Measurements from ENCODE around the gene SYNJ2.

The SYNJ2 gene

GRCh38 chr6:158030380-158031300, 49.0 kb downstream of the SYNJ2 start:
- no peak for DNase-seq

GRCh38 chr6:158031381-158032353, 50.0 kb downstream of the SYNJ2 start:
- peak; percentile 83 for DNase-seq

- DNase-seq, result no peak
Observed at GRCh38 chr6:158032354-158032733, 50.7 kb downstream of the SYNJ2 start.

GRCh38 chr6:158033077-158033750, 51.6 kb downstream of the SYNJ2 start:
- no peak for DNase-seq

- no peak for DNase-seq
Observed at GRCh38 chr6:158033751-158034702, 52.4 kb downstream of the SYNJ2 start.

- no peak for DNase-seq
Observed at GRCh38 chr6:158036261-158036660, 54.6 kb downstream of the SYNJ2 start.

GRCh38 chr6:158037021-158037420, 55.4 kb downstream of the SYNJ2 start:
- no peak for DNase-seq

- DNase-seq, result no peak
Observed at GRCh38 chr6:158037771-158038170, 56.1 kb downstream of the SYNJ2 start.

- peak; percentile 2 for DNase-seq
Observed at GRCh38 chr6:158038291-158039177, 56.9 kb downstream of the SYNJ2 start.

- peak; percentile 1 for DNase-seq
Observed at GRCh38 chr6:158039178-158039557, 57.5 kb downstream of the SYNJ2 start.

GRCh38 chr6:158039571-158040050, 57.9 kb downstream of the SYNJ2 start:
- DNase-seq, result peak; percentile 15

- DNase-seq, result peak; percentile 50
Observed at GRCh38 chr6:158040051-158040803, 58.6 kb downstream of the SYNJ2 start.

- DNase-seq, result peak; percentile 8
Observed at GRCh38 chr6:158040804-158041347, 59.2 kb downstream of the SYNJ2 start.

- DNase-seq, result no peak
Observed at GRCh38 chr6:158041370-158041769, 59.7 kb downstream of the SYNJ2 start.

- DNase-seq, result no peak
Observed at GRCh38 chr6:158041788-158042187, 60.1 kb downstream of the SYNJ2 start.

GRCh38 chr6:158042245-158042798, 60.7 kb downstream of the SYNJ2 start:
- no peak for DNase-seq

- DNase-seq, result no peak
Observed at GRCh38 chr6:158043008-158043407, 61.3 kb downstream of the SYNJ2 start.

GRCh38 chr6:158043586-158044524, 62.2 kb downstream of the SYNJ2 start:
- peak; percentile 11 for DNase-seq

Measured in CD4-positive, alpha-beta T cell treated with Interleukin-15 for 1 hour (primary cell).